IMR-90 (cell line): Measurements from ENCODE around the gene DENND1A. TPM values are rescaled to one million over a fixed set of nuclear protein-coding genes. Genes with fewer than 3 reads are reported as not detected.

ENCODE experiments used
- ATAC-seq: fragments of 200-7000 bp; cut with Tn5 transposase; 2 replicates; pipeline ENCODE4 v1.9.1; 2020; ENCODE audit warnings: low read depth, mild to moderate bottlenecking, moderate library complexity
- BruUV-seq: library from RNA; stranded (reverse); fragments of 400-500 nt; replicated peaks from 2 replicates; lab custom pipeline; 2021; lab: Mats Ljungman, UMichigan
- CTCF ChIA-PET: fragments of 300-600 bp; formaldehyde crosslinking; extraction: SDS; loops from one replicate; lab custom pipeline; 2021; ENCODE audit warnings: antibody characterized with exemption; lab: Yijun Ruan, JAX
- POLR2A ChIA-PET: fragments of 300-600 bp; sonication (Branson Sonifier 250); formaldehyde crosslinking; loops from one replicate; lab custom pipeline; 2022; ENCODE audit warnings: antibody characterized with exemption; ENCODE audit not compliant: unreplicated experiment; lab: Charles Lee
- DNase-seq: peaks from one replicate; pipeline ENCODE4 v3.0.0; 2013
- H2AFZ ChIP-seq: replicated peaks from 2 replicates; pipeline ENCODE3; 2013; ENCODE audit warnings: low read length, mild to moderate bottlenecking; ENCODE audit not compliant: poor library complexity
- H2AK5ac ChIP-seq: 2 replicates; pipeline ENCODE4 v1.6.1; 2013; ENCODE audit warnings: low read depth, low read length, inconsistent platforms
- H2AK9ac ChIP-seq: replicated peaks from 2 replicates; pipeline ENCODE3; 2013; ENCODE audit warnings: mild to moderate bottlenecking, low read depth, low read length, moderate library complexity; ENCODE audit not compliant: poor library complexity
- H2BK120ac ChIP-seq: 2 replicates; pipeline ENCODE4 v1.6.1; 2013; ENCODE audit warnings: low read depth, low read length, inconsistent platforms
- H2BK15ac ChIP-seq: 3 replicates; pipeline ENCODE4 v1.6.1; 2013; ENCODE audit warnings: low read depth, low read length, inconsistent platforms
- H2BK20ac ChIP-seq: 2 replicates; pipeline ENCODE4 v1.6.1; 2013; ENCODE audit warnings: low read depth, mild to moderate bottlenecking, inconsistent platforms, low read length, moderate library complexity
- H2BK5ac ChIP-seq: 2 replicates; pipeline ENCODE4 v1.6.1; 2013; ENCODE audit warnings: mild to moderate bottlenecking, low read depth, low read length, inconsistent platforms; ENCODE audit not compliant: poor library complexity, severe bottlenecking
- H3K14ac ChIP-seq: replicated peaks from 2 replicates; pipeline ENCODE4 v1.6.1; 2013; ENCODE audit warnings: low read depth, low read length, inconsistent platforms
- H3K18ac ChIP-seq: 2 replicates; pipeline ENCODE4 v1.6.1; 2013; ENCODE audit warnings: low read depth, low read length, control low read depth
- H3K23ac ChIP-seq: 2 replicates; pipeline ENCODE4 v1.6.1; 2013; ENCODE audit warnings: low read depth, low read length, inconsistent platforms
- H3K27ac ChIP-seq: 2 replicates; pipeline ENCODE4 v1.5.1; 2013; ENCODE audit warnings: mild to moderate bottlenecking, control low read depth, low read length; ENCODE audit not compliant: insufficient read depth
- H3K27me3 ChIP-seq: 2 replicates; pipeline ENCODE4 v1.6.1; 2013; ENCODE audit warnings: low read length; ENCODE audit not compliant: control insufficient read depth, insufficient read depth
- H3K36me3 ChIP-seq: 2 replicates; pipeline ENCODE4 v1.6.1; 2013; ENCODE audit warnings: low read length, mixed read lengths; ENCODE audit not compliant: control insufficient read depth, insufficient read depth
- H3K4ac ChIP-seq: 2 replicates; pipeline ENCODE4 v1.6.1; 2013; ENCODE audit warnings: low read depth, low read length, inconsistent platforms
- H3K4me1 ChIP-seq: 2 replicates; pipeline ENCODE4 v1.6.1; 2013; ENCODE audit warnings: low read length, mixed read lengths; ENCODE audit not compliant: control insufficient read depth, insufficient read depth
- H3K4me2 ChIP-seq: 2 replicates; pipeline ENCODE4 v1.6.1; 2013; ENCODE audit warnings: low read depth, mild to moderate bottlenecking, control low read depth, low read length, moderate library complexity
- H3K4me3 ChIP-seq: 2 replicates; pipeline ENCODE4 v1.5.1; 2013; ENCODE audit warnings: low read depth, mild to moderate bottlenecking, control low read depth, low read length, moderate library complexity; ENCODE audit not compliant: insufficient read depth
- H3K56ac ChIP-seq: 2 replicates; pipeline ENCODE4 v1.6.1; 2013; ENCODE audit warnings: low read length, inconsistent platforms; ENCODE audit not compliant: insufficient read depth; ENCODE audit errors: extremely low read depth
- H3K79me1 ChIP-seq, 2 experiments: 2 replicates each; pipeline ENCODE4 v1.6.1; 2013; ENCODE audit warnings: low read length in 2 of 2, inconsistent platforms in 1 of 2, low read depth in 1 of 2
- H3K9ac ChIP-seq: 2 replicates; pipeline ENCODE4 v1.6.1; 2013; ENCODE audit warnings: low read depth, low read length, control low read depth
- H3K9me1 ChIP-seq: 2 replicates; pipeline ENCODE4 v1.6.1; 2013; ENCODE audit warnings: low read length, inconsistent platforms; ENCODE audit not compliant: insufficient read depth
- H3K9me3 ChIP-seq: 2 replicates; pipeline ENCODE4 v1.6.1; 2013; ENCODE audit warnings: low read length; ENCODE audit not compliant: control insufficient read depth, insufficient read depth
- H4K20me1 ChIP-seq: 2 replicates; pipeline ENCODE4 v1.6.1; 2013; ENCODE audit warnings: low read length, inconsistent platforms; ENCODE audit not compliant: insufficient read depth
- H4K5ac ChIP-seq: 2 replicates; pipeline ENCODE4 v1.6.1; 2013; ENCODE audit warnings: mild to moderate bottlenecking, low read depth, low read length, control low read depth
- H4K8ac ChIP-seq, 2 experiments: 2 replicates each; pipeline ENCODE4 v1.6.1; 2013; ENCODE audit warnings: low read depth in 2 of 2, low read length in 2 of 2, control low read depth in 1 of 2, inconsistent platforms in 1 of 2
- H4K91ac ChIP-seq: 2 replicates; pipeline ENCODE4 v1.6.1; 2013; ENCODE audit warnings: low read depth, low read length, inconsistent platforms; ENCODE audit not compliant: insufficient read depth
- CEBPB ChIP-seq: IDR thresholded peaks from 2 replicates; pipeline ENCODE4 v1.6.1; 2012; ENCODE audit warnings: low read depth, low read length, improper control_type of control experiment
- FOS ChIP-seq: fragments of 150-350 bp; IDR thresholded peaks from 2 replicates; pipeline ENCODE4 v1.6.1; 2016; ENCODE audit warnings: low read depth, low read length
- MAZ ChIP-seq: IDR thresholded peaks from 2 replicates; pipeline ENCODE4 v1.6.1; 2012; ENCODE audit warnings: low read depth, mild to moderate bottlenecking, low read length, improper control_type of control experiment, moderate library complexity, borderline replicate concordance
- RAD21 ChIP-seq: IDR thresholded peaks from 2 replicates; pipeline ENCODE4 v1.6.1; 2012; ENCODE audit warnings: low read length, improper control_type of control experiment
- WGBS, 2 experiments: methylation state at CpG; one replicate each; pipeline versions ENCODE4 v1.1.5 to v1.1.7; 2013; ENCODE audit warnings: missing lambda C conversion rate in 2 of 2; ENCODE audit not compliant: insufficient read length in 1 of 2; ENCODE audit errors: extremely low coverage in 2 of 2; 5-methylcytosine and 5-hydroxymethylcytosine counted together
- dilution Hi-C: fragments of 300-500 bp; cut with HindIII; formaldehyde crosslinking; loops from one replicate; pipeline ENCODE4 v1.14.3; 2018; ENCODE audit warnings: low sequenced_read_pairs; ENCODE audit not compliant: unreplicated experiment
- in situ Hi-C: fragments of 300-500 bp; cut with MboI; formaldehyde crosslinking; loops from 3 replicates; pipeline ENCODE4 v1.14.3; 2019; ENCODE audit warnings: low sequenced_read_pairs, inconsistent platforms, mixed read lengths
- intact Hi-C: fragments of 100-400 bp; cut with micrococcal nuclease; formaldehyde crosslinking; loops from 2 replicates; pipeline ENCODE4 v1.10.0; 2022
- polyA plus RNA-seq, 3 experiments: library from polyadenylated mRNA; depleted of rRNA; stranded (reverse); fragments of >200 nt; gene quantifications; 2 replicates each; pipeline ENCODE4 v1.2.3, GENCODE V29; 2012; ENCODE audit warnings: low replicate concordance in 1 of 3
- total RNA-seq: library from RNA; depleted of rRNA; stranded (reverse); fragments of >200 nt; gene quantifications from 2 replicates; pipeline ENCODE4 v1.2.3, GENCODE V29; 2012

The DENND1A gene
- total and polyA plus RNA-seq, 2 of the 4 experiments (the other 2 are of a cell fraction): 21.4 to 27.6 TPM

DNA sequence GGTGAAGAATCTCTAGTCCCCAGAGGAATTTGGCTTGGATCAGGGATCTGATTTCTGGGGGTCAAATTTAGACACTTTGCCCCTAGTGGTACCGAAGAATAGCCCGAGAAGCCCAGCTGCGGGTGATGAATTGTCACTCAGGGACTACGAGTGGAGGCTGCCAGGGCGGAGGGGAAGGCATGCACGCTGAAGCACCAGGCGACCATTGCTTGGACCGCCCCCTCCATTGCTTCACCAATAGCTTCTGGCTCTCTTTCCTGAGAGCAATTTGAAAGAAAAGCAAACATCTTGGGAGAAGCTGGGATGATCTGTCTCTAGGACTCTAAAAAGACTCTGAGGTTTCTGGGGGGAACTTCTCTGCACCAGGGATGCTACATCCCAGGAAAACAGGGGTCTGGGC lies 436.3 kb downstream of the DENND1A start:
- Histone ChIP-seq H4K20me1 (no peaks in the 10 kb centered on the region), H3K9me1 (no peaks in the 10 kb centered on the region; the same call in 1 of the 2 replicates), H3K36me3 (no peaks in the 10 kb centered on the region), H3K9ac (no peak overlapping the region), H4K91ac (no peak overlapping the region), H3K4me1 (no peaks in the 10 kb centered on the region), H2AFZ (no peak overlapping the region), H2BK20ac (no peak overlapping the region), H3K27ac (no peak overlapping the region), H3K56ac (no peak overlapping the region), H3K4me2 (no peak overlapping the region), H2AK5ac (no peak overlapping the region), H3K27me3 (no peaks in the 10 kb centered on the region), H2BK15ac (no peak overlapping the region), H2BK5ac (no peak overlapping the region), H2AK9ac (no peak overlapping the region), H3K23ac (no peak overlapping the region), H3K18ac (no peak overlapping the region), H3K79me1 (no peaks in the 10 kb centered on the region), H3K9me3 (no peaks in the 10 kb centered on the region), H3K4ac (no peak overlapping the region), H3K4me3 (no peak overlapping the region), H3K14ac (no peak overlapping the region), H4K5ac (no peak overlapping the region), H2BK120ac (no peak overlapping the region), H4K8ac (no peak overlapping the region)
- WGBS, 2 experiments: 0% methylated on average over 2 of the region's 8 CpGs; no CpG with 5 or more reads in 1 of the 2 experiments
- ATAC-seq (peak; percentile 77), DNase-seq (peak; percentile 5)
- CTCF ChIA-PET: no interaction called here
- TF ChIP-seq MAZ: no peak
- TF ChIP-seq RAD21: no peak
- no peak for TF ChIP-seq CEBPB
- TF ChIP-seq FOS: no peak
- no TSS peak for BruUV-seq
- in situ Hi-C loops: no loop called here
- intact Hi-C loops: no loop called here
- POLR2A ChIA-PET: no interaction called here
- dilution Hi-C loops: no loop called here
